Measurements from ENCODE around the gene LAIR1. TPM values are rescaled to one million over a fixed set of nuclear protein-coding genes. Genes with fewer than 3 reads are reported as not detected.

Gene LAIR1
- total RNA-seq, 1 experiment from 2014 or later, result 0.37 TPM

- TF ChIP-seq TEAD4 (CRISPR knock-in tag; IDR thresholded peaks at IDR 0.05) (no peak), ZNF532 (CRISPR knock-in tag; IDR thresholded peaks at IDR 0.05; ENCODE audit: borderline replicate concordance) (no peak)
These were observed 8.2 kb downstream of the LAIR1 start (continued) for GRCh38 chr19:54356444-54357056.

- peaks cover 7% of the 10 kb centered on the region for H3K27me3 Mint-ChIP-seq (ENCODE audit: low read depth)
- 0 out of 2 replicates have a peak, but pooled peaks cover 9% of the 10 kb centered on the region for H3K4me1 Mint-ChIP-seq
- no peaks in the 10 kb centered on the region for H3K36me3 Mint-ChIP-seq
- ATAC-seq (no peak), DNase-seq (ENCODE audit: low spot score) (no peak)
- TF ChIP-seq ZNF121 (CRISPR knock-in tag; IDR thresholded peaks at IDR 0.05), result no peak
- no peak for TF ChIP-seq SOX15 (CRISPR knock-in tag; IDR thresholded peaks at IDR 0.05)
- TF ChIP-seq SMAD3 (CRISPR knock-in tag; IDR thresholded peaks at IDR 0.05; ENCODE audit: borderline replicate concordance), result no peak
- no peak for TF ChIP-seq ZNF532 (CRISPR knock-in tag; IDR thresholded peaks at IDR 0.05; ENCODE audit: borderline replicate concordance)
- TF ChIP-seq OVOL2 (CRISPR knock-in tag; IDR thresholded peaks at IDR 0.05; ENCODE audit: borderline replicate concordance), result no peak
- no peak for TF ChIP-seq ZNF512 (CRISPR knock-in tag; IDR thresholded peaks at IDR 0.05; ENCODE audit: borderline replicate concordance)
- TF ChIP-seq FOXJ3 (CRISPR knock-in tag; IDR thresholded peaks at IDR 0.05; ENCODE audit: borderline replicate concordance), result no peak
- TF ChIP-seq USF1 (CRISPR knock-in tag; IDR thresholded peaks at IDR 0.05), result no peak
- no peak for TF ChIP-seq HMGA2 (CRISPR knock-in tag; IDR thresholded peaks at IDR 0.05)
- no peak for TF ChIP-seq KAT7 (CRISPR knock-in tag; IDR thresholded peaks at IDR 0.05; ENCODE audit: borderline replicate concordance)
- TF ChIP-seq GABPB1 (CRISPR knock-in tag; IDR thresholded peaks at IDR 0.05), result no peak
- H3K9me3 Mint-ChIP-seq, result no peaks in the 10 kb centered on the region
- no peak overlapping the region for H3K27ac Mint-ChIP-seq
- CTCF ChIA-PET, result interaction anchor here (1.7 to 3.5 kb wide), 4 partner anchors 29 to 36 kb away, joined by 3 to 21 read pairs (median 8); no protein-coding TSS in a partner anchor
- H3K4me3 Mint-ChIP-seq, result no peak overlapping the region
- POLR2A ChIA-PET, result interaction anchor here (0.5 kb wide), 1 partner anchor 108 kb away, joined by 3 read pairs; the partner anchor contains the start of gene LENG9
These were observed 9.1 kb downstream of the LAIR1 start for GRCh38 chr19:54355675-54356074.
